ENCODE measurements around the gene RALBP1. TPM values are rescaled to one million over a fixed set of nuclear protein-coding genes. Genes with fewer than 3 reads are reported as not detected.

RALBP1 gene
- total and polyA plus RNA-seq, 2 of the 4 experiments (the other 2 are of a cell fraction) = 30.6 to 38.2 TPM

DNA sequence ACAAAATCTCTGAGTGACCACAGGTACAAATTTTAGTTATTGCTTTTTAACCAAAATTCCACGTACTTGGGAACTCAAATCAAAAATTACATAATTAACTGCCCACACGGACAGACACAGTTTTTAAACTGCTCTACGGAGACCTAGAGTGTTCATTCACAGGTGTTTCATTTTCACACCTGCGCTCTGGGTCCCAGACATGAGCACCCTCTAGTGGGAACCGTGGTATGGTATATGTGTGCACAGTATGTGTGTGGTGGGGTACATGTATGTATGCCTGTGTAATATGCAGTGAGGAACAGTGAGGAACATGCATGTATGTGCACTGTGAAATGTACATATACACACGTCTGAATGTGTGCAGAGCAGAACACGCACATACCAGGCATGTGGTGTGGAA is 74.1 kb downstream of the RALBP1 start:
- Histone ChIP-seq H3K36me3 (ENCODE audit: control insufficient read depth, insufficient read depth, low read length) (peaks cover 59% of the 10 kb centered on the region), H3K9me1 (ENCODE audit: insufficient read depth, low read length) (peaks cover 17% of the 10 kb centered on the region; the same call in 1 of the 2 replicates), H2AFZ (replicated peaks; ENCODE audit: low read length, poor library complexity) (no peak overlapping the region), H2AK9ac (replicated peaks; ENCODE audit: low read depth, low read length, poor library complexity) (no peak overlapping the region), H3K4me1 (ENCODE audit: control insufficient read depth, insufficient read depth, low read length) (no peaks in the 10 kb centered on the region; the same call in 1 of the 2 replicates), H3K56ac (ENCODE audit: extremely low read depth, insufficient read depth, low read length) (no peak overlapping the region), H3K4me3 (ENCODE audit: insufficient read depth, low read depth, low read length) (no peak overlapping the region), H3K4ac (ENCODE audit: low read depth, low read length) (no peak overlapping the region), H2BK5ac (ENCODE audit: low read depth, low read length, poor library complexity, severe bottlenecking) (no peak overlapping the region), H2BK15ac (ENCODE audit: low read depth, low read length) (no peak overlapping the region), H2AK5ac (ENCODE audit: low read depth, low read length) (no peak overlapping the region), H3K27me3 (ENCODE audit: control insufficient read depth, insufficient read depth, low read length) (no peaks in the 10 kb centered on the region), H4K8ac (ENCODE audit: low read depth in 2 of 2, low read length in 2 of 2) (no peak overlapping the region), H3K9me3 (ENCODE audit: control insufficient read depth, insufficient read depth, low read length) (peaks cover 4% of the 10 kb centered on the region), H3K14ac (replicated peaks; ENCODE audit: low read depth, low read length) (no peak overlapping the region), H3K4me2 (ENCODE audit: low read depth, low read length) (no peak overlapping the region), H4K5ac (ENCODE audit: low read depth, low read length) (no peak overlapping the region), H3K9ac (ENCODE audit: low read depth, low read length) (no peak overlapping the region), H3K18ac (ENCODE audit: low read depth, low read length) (no peak overlapping the region), H3K79me1 (ENCODE audit: low read depth in 1 of 2, low read length in 2 of 2) (peaks cover 33 to 70% of the 10 kb centered on the region in 2 experiments), H3K27ac (ENCODE audit: insufficient read depth, low read length) (no peak overlapping the region), H2BK20ac (ENCODE audit: low read depth, low read length) (no peak overlapping the region), H3K23ac (ENCODE audit: low read depth, low read length) (no peak overlapping the region), H2BK120ac (ENCODE audit: low read depth, low read length) (no peak overlapping the region), H4K91ac (ENCODE audit: insufficient read depth, low read depth, low read length) (no peak overlapping the region), H4K20me1 (ENCODE audit: insufficient read depth, low read length) (peaks cover 16% of the 10 kb centered on the region)
- DNase-seq (no peak), ATAC-seq (ENCODE audit: low read depth) (no peak)
- intact Hi-C loops (cut with micrococcal nuclease) (no loop called here), in situ Hi-C loops (cut with MboI; ENCODE audit: low sequenced_read_pairs) (no loop called here), dilution Hi-C loops (cut with HindIII; ENCODE audit: low sequenced_read_pairs, unreplicated experiment) (no loop called here)
- CTCF ChIA-PET = no interaction called here
- BruUV-seq (replicated peaks) = no TSS peak
- POLR2A ChIA-PET (ENCODE audit: unreplicated experiment) = no interaction called here
- WGBS, 2 experiments (ENCODE audit: extremely low coverage in 2 of 2, insufficient read length in 1 of 2) = 91% methylated on average over 2 of the region's 7 CpGs; no CpG with 5 or more reads in 1 of the 2 experiments
- TF ChIP-seq, protein P1, sequence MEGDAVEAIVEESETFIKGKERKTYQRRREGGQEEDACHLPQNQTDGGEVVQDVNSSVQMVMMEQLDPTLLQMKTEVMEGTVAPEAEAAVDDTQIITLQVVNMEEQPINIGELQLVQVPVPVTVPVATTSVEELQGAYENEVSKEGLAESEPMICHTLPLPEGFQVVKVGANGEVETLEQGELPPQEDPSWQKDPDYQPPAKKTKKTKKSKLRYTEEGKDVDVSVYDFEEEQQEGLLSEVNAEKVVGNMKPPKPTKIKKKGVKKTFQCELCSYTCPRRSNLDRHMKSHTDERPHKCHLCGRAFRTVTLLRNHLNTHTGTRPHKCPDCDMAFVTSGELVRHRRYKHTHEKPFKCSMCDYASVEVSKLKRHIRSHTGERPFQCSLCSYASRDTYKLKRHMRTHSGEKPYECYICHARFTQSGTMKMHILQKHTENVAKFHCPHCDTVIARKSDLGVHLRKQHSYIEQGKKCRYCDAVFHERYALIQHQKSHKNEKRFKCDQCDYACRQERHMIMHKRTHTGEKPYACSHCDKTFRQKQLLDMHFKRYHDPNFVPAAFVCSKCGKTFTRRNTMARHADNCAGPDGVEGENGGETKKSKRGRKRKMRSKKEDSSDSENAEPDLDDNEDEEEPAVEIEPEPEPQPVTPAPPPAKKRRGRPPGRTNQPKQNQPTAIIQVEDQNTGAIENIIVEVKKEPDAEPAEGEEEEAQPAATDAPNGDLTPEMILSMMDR (conservative IDR thresholded peaks at IDR 0.05; ENCODE audit: low read depth, low read length) = 0 out of 2 replicates have a peak, but pooled peaks have one; percentile 8
- TF ChIP-seq MAFK (IDR thresholded peaks at IDR 0.05; ENCODE audit: low read depth, low read length) (no peak), CHD1 (IDR thresholded peaks at IDR 0.05; ENCODE audit: low read depth, low read length) (no peak), BHLHE40 (IDR thresholded peaks at IDR 0.05; ENCODE audit: low read depth, low read length) (no peak), CEBPB (IDR thresholded peaks at IDR 0.05; ENCODE audit: low read depth, low read length) (no peak), RAD21 (IDR thresholded peaks at IDR 0.05; ENCODE audit: low read length) (no peak)
